Left ventricle myocardium inferior (tissue), 1 donor: ENCODE data around the gene ROBO3. TPM values are rescaled to one million over a fixed set of nuclear protein-coding genes. Genes with fewer than 3 reads are reported as not detected.
A peak's percentile ranks its signal among the peaks of the same experiment; 100 is the strongest.

Source experiments
- DNase-seq: peaks from one replicate; pipeline ENCODE4 v3.0.0-alpha.2; 2020
- H3K27ac ChIP-seq: fragments of 200-600 bp; replicated peaks from 2 replicates; pipeline ENCODE4 v1.8.0; 2021
- H3K27me3 ChIP-seq: fragments of 200-600 bp; 2 replicates; pipeline ENCODE4 v1.8.0; 2021; ENCODE audit warnings: low read depth
- H3K36me3 ChIP-seq: fragments of 200-600 bp; 2 replicates; pipeline ENCODE4 v1.8.0; 2021
- H3K4me1 ChIP-seq: fragments of 200-600 bp; 2 replicates; pipeline ENCODE4 v1.8.0; 2021
- H3K4me3 ChIP-seq: fragments of 200-600 bp; 2 replicates; pipeline ENCODE4 v1.8.0; 2021; ENCODE audit warnings: mild to moderate bottlenecking, moderate library complexity
- H3K9me3 ChIP-seq: fragments of 200-600 bp; replicated peaks from 2 replicates; pipeline ENCODE4 v1.8.0; 2021
- intact Hi-C: fragments of 100-400 bp; cut with micrococcal nuclease; formaldehyde crosslinking; loops from one replicate; pipeline ENCODE4 v1.11.0; 2022
- total RNA-seq: library from RNA; stranded (reverse); fragmentation: NEBNext Ultra II Directional; extraction: Animal tissue kit (Norgen Biotek cat#: 25700); gene quantifications from one replicate; pipeline ENCODE4 v1.2.1, GENCODE V29; 2021
- TF ChIP-seq, protein P1 (sequence below): fragments of 200-600 bp; IDR thresholded peaks from 2 replicates; pipeline ENCODE4 v1.8.0; 2021; ENCODE audit warnings: antibody characterized with exemption, mild to moderate bottlenecking, borderline replicate concordance
- donor health status: DM: no; HTN: yes; CAD: no; lungs with severe emphysema.

The ROBO3 gene
- total RNA-seq, 1 donor from 2014 or later: 3.9 TPM

- Histone ChIP-seq H3K27me3 (peaks cover 12% of the 10 kb centered on the region), H3K9me3 (no peaks in the 10 kb centered on the region), H3K4me1 (peaks cover 85% of the 10 kb centered on the region), H3K27ac (no peak overlapping the region), H3K36me3 (peaks cover 15% of the 10 kb centered on the region), H3K4me3 (no peak overlapping the region)
- TF ChIP-seq, protein P1, sequence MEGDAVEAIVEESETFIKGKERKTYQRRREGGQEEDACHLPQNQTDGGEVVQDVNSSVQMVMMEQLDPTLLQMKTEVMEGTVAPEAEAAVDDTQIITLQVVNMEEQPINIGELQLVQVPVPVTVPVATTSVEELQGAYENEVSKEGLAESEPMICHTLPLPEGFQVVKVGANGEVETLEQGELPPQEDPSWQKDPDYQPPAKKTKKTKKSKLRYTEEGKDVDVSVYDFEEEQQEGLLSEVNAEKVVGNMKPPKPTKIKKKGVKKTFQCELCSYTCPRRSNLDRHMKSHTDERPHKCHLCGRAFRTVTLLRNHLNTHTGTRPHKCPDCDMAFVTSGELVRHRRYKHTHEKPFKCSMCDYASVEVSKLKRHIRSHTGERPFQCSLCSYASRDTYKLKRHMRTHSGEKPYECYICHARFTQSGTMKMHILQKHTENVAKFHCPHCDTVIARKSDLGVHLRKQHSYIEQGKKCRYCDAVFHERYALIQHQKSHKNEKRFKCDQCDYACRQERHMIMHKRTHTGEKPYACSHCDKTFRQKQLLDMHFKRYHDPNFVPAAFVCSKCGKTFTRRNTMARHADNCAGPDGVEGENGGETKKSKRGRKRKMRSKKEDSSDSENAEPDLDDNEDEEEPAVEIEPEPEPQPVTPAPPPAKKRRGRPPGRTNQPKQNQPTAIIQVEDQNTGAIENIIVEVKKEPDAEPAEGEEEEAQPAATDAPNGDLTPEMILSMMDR: no peak
- intact Hi-C loops: no loop called here
- DNase-seq: no peak
Observed at GRCh38 chr11:124884869-124885479, 19.7 kb downstream of the ROBO3 start.

DNA sequence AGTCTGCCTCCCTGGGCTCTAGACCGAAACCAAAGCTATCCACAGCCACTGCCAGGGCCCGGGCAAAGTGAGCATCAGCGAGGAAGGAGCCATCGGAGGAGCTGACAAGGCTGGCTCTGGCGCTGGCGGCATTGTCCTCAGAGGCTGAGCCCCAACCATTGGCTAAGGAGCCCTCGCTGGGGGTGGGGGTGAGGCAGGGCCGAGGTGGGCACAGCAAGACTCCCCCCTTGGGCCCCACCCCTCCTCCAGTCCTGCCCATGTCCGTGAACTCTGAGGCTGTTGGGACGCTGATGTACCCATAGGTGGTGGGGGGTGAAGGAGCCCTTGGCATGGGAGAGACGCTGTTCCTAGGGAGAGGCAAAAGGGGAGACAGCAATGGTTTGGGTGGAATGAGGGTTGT lies 21.2 kb downstream of the ROBO3 start:
- H3K4me1 ChIP-seq: peaks cover 95% of the 10 kb centered on the region
- H3K4me3 ChIP-seq: no peak overlapping the region
- TF ChIP-seq, protein P1: no peak
- H3K27ac ChIP-seq: no peak overlapping the region
- H3K27me3 ChIP-seq: peaks cover 12% of the 10 kb centered on the region
- H3K36me3 ChIP-seq: peaks cover 21% of the 10 kb centered on the region
- DNase-seq: no peak
- no peaks in the 10 kb centered on the region for H3K9me3 ChIP-seq
- intact Hi-C loops: no loop called here

- TF ChIP-seq, protein P1: no peak
- Histone ChIP-seq H3K4me1 (peaks cover 98% of the 10 kb centered on the region), H3K9me3 (no peaks in the 10 kb centered on the region), H3K36me3 (peaks cover 21% of the 10 kb centered on the region), H3K27ac (no peak overlapping the region), H3K4me3 (no peak overlapping the region), H3K27me3 (peaks cover 12% of the 10 kb centered on the region)
- DNase-seq: no peak
- intact Hi-C loops: no loop called here
Observed at GRCh38 chr11:124886978-124887666, 21.9 kb downstream of the ROBO3 start.

GRCh38 chr11:124887667-124888013 lies 22.4 kb downstream of the ROBO3 start:
- no peak for DNase-seq
- Histone ChIP-seq H3K9me3 (no peaks in the 10 kb centered on the region), H3K27ac (peak overlapping the region; percentile 7), H3K27me3 (peaks cover 12% of the 10 kb centered on the region), H3K36me3 (peaks cover 21% of the 10 kb centered on the region), H3K4me3 (no peak overlapping the region), H3K4me1 (peaks cover 98% of the 10 kb centered on the region)
- TF ChIP-seq, protein P1: no peak
- intact Hi-C loops: no loop called here

GRCh38 chr11:124889191-124890091 lies 24.2 kb downstream of the ROBO3 start:
- Histone ChIP-seq H3K4me3 (no peak overlapping the region), H3K27me3 (peaks cover 12% of the 10 kb centered on the region), H3K27ac (peak overlapping the region; percentile 89), H3K9me3 (no peaks in the 10 kb centered on the region), H3K4me1 (peaks cover 99% of the 10 kb centered on the region), H3K36me3 (peaks cover 16% of the 10 kb centered on the region)
- intact Hi-C loops: no loop called here
- DNase-seq: no peak
- TF ChIP-seq, protein P1: no peak
